Rectal smooth muscle tissue (tissue), 1 donor: Measurements from ENCODE around the gene MYL11.
"Not testable (repeated sequence)": the region's sequence is repeated elsewhere in the genome, so short reads cannot be mapped to it uniquely, and the experiment has no call there.

Experiments used
- H3K27ac ChIP-seq: one replicate; pipeline ENCODE4 v1.7.0; 2013; ENCODE audit warnings: low read depth, low read length, inconsistent platforms
- H3K27me3 ChIP-seq: one replicate; pipeline ENCODE4 v1.7.0; 2013; ENCODE audit warnings: low read length; ENCODE audit not compliant: control insufficient read depth, insufficient read depth
- H3K36me3 ChIP-seq: one replicate; pipeline ENCODE4 v1.7.0; 2013; ENCODE audit warnings: low read length; ENCODE audit not compliant: control insufficient read depth, insufficient read depth
- H3K4me1 ChIP-seq: one replicate; pipeline ENCODE4 v1.7.0; 2013; ENCODE audit warnings: low read length; ENCODE audit not compliant: control insufficient read depth, insufficient read depth
- H3K4me3 ChIP-seq: one replicate; pipeline ENCODE4 v1.7.0; 2013; ENCODE audit warnings: low read length
- H3K9ac ChIP-seq: one replicate; pipeline ENCODE4 v1.7.0; 2013; ENCODE audit warnings: low read length

Gene MYL11

DNA sequence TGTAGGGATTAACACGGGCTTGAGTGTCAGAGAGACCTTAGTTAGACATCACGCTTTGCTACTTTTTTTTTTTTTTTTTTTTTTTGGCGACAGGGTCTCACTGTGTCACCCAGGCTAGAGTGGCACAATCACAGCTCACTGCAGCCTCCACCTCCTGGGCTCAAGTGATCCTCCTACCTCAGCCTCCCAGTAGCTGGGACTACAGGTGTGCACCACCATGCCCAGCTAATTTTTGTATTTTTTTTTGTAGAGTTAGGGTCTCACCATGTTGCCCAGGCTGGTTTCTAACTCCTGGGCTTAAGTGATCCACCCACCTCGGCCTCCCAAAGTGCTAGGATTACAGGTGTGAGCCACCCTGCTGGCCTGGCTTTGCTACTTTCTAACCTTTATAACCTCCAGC lies 22.0 kb downstream of the MYL11 start:
- not testable (repeated sequence) for H3K36me3 ChIP-seq, H3K27ac ChIP-seq, H3K9ac ChIP-seq, H3K27me3 ChIP-seq
- peaks cover 19% of the 10 kb centered on the region for H3K4me1 ChIP-seq
- peak overlapping the region; percentile 92 for H3K4me3 ChIP-seq

- H3K4me1 ChIP-seq = peaks cover 19% of the 10 kb centered on the region
- H3K9ac ChIP-seq = no peak overlapping the region
- H3K27me3 ChIP-seq = no peaks in the 10 kb centered on the region
- H3K4me3 ChIP-seq = no peak overlapping the region
- no peak overlapping the region for H3K27ac ChIP-seq
- peaks cover 3% of the 10 kb centered on the region for H3K36me3 ChIP-seq
These were observed 22.5 kb downstream of the MYL11 start for GRCh38 chr16:30397056-30397455.

- no peak overlapping the region for H3K9ac ChIP-seq
- H3K27me3 ChIP-seq = no peaks in the 10 kb centered on the region
- peak overlapping the region; percentile 99 for H3K27ac ChIP-seq
- no peak overlapping the region for H3K4me3 ChIP-seq
- peaks cover 19% of the 10 kb centered on the region for H3K4me1 ChIP-seq
- H3K36me3 ChIP-seq = peaks cover 3% of the 10 kb centered on the region
These were observed 23.4 kb downstream of the MYL11 start for GRCh38 chr16:30397776-30398660.

- peak overlapping the region; percentile 99 for H3K27ac ChIP-seq
- peaks cover 3% of the 10 kb centered on the region for H3K36me3 ChIP-seq
- no peak overlapping the region for H3K9ac ChIP-seq
- H3K27me3 ChIP-seq = no peaks in the 10 kb centered on the region
- peaks cover 19% of the 10 kb centered on the region for H3K4me1 ChIP-seq
- H3K4me3 ChIP-seq = no peak overlapping the region
These were observed 24.2 kb downstream of the MYL11 start for GRCh38 chr16:30398661-30399434.

GRCh38 chr16:30399435-30400186 lies 25.0 kb downstream of the MYL11 start:
- H3K27ac ChIP-seq = peak overlapping the region; percentile 99
- peaks cover 3% of the 10 kb centered on the region for H3K36me3 ChIP-seq
- H3K4me1 ChIP-seq = peaks cover 17% of the 10 kb centered on the region
- peak overlapping the region; percentile 72 for H3K9ac ChIP-seq
- H3K27me3 ChIP-seq = no peaks in the 10 kb centered on the region
- peak overlapping the region; percentile 89 for H3K4me3 ChIP-seq

DNA sequence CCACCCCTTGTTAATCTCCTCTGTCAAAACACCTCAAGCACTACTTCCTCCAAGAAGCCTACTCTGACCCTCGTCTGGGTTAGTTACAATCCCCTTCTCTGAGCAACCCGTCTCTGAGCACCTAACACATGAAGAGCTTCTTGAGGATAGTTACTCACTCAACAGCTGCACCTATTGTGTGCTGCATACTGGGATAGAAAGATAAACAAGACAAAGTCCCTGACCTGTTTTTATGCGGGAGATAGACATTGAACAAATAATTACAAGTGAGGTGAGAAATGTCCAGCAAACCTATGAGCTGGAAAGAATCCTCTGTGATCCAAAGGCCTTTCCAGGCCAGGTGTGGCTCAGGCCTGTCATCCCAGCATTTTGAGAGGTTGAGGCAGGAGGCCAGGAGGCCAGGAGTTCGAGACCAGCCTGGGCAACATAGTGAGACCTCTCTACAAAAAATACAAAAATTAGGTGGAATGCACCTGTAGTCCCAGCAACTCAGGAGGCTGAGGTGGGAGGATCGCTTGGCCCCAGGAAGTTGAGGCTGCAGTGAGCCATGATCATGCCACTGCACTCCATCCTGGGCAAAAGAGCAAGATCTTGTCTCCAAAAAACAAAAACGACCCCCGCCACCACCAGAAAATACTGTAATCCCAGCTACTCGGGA lies 27.3 kb downstream of the MYL11 start:
- Histone ChIP-seq H3K36me3 (peaks cover 3% of the 10 kb centered on the region), H3K27ac (no peak overlapping the region), H3K4me1 (peaks cover 11% of the 10 kb centered on the region), H3K4me3 (no peak overlapping the region), H3K9ac (no peak overlapping the region), H3K27me3 (no peaks in the 10 kb centered on the region)

DNA sequence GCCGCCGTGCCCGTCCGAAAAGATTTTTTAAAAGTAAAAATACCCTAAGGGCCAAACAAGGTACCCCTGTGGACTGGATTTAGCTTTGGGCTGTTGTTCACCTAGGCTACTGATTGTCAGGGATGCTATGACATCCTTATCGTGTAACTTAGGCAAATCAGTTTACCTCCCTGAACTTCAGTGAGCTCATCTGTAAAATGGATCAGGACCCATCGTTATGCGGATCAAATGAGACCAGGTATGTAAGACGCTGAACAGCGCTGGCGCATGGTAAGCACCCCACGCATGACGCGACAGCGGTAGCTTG lies 32.1 kb downstream of the MYL11 start:
- Histone ChIP-seq H3K27ac (peak overlapping the region; percentile 84), H3K9ac (no peak overlapping the region)

DNA sequence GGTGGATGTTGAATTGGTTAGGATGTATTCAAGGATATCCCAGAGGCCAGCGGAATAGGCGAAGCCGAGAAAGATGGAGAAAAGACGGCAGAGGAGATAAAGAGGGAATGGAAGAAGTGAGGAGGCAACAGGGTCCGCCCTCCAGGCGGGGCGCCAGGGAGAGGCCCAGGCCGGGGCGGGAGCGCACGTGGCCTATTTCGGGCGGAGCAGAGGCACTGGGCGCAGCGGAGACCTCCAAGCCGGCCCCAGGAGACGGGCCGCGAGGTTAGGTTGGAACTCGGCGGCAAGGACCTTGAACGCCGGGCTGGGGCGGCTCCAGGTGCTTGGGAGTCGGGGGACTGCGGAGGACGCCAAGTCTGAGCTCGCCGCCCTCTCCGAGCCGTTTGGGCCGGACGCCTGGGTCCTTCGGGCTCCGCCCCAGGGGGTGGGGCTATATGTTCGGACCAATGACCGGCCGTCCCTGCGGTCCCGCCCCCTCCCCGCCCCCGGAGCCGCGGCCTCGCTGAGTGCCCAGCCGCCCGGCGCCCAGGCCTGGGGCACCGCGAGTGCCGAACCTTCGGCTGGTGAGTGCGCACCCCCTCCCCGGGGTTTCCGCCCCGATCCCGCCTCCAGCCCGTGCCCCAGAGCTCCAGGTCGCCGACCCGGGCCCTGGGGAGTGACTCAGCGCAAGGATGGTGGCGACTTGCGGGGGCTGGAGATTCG lies 32.7 kb downstream of the MYL11 start, which contains the start of gene ZNF771:
Gene ZNF771, plus strand, starts transcription at position 505 of the 702 bp plus-strand sequence. CDS start 448 bp downstream, outside the sequence.
- peak within 1 kb of the TSS; percentile 84 for H3K27ac ChIP-seq
- peak within 1 kb of the TSS; percentile 84 for H3K4me3 ChIP-seq
- H3K9ac ChIP-seq = peak within 1 kb of the TSS; percentile 32
- H3K4me1 ChIP-seq = peaks cover 14% of the 10 kb centered on the region
- no peaks in the 10 kb centered on the region for H3K27me3 ChIP-seq
- peaks cover 5% of the 10 kb centered on the region for H3K36me3 ChIP-seq

More for the DNA sequence above, 32.1 kb downstream of the MYL11 start:
- H3K36me3 ChIP-seq = peaks cover 4% of the 10 kb centered on the region
- peaks cover 14% of the 10 kb centered on the region for H3K4me1 ChIP-seq
- peak overlapping the region; percentile 84 for H3K4me3 ChIP-seq
- H3K27me3 ChIP-seq = no peaks in the 10 kb centered on the region

GRCh38 chr16:30407804-30408534 lies 33.4 kb downstream of the MYL11 start:
- no peaks in the 10 kb centered on the region for H3K27me3 ChIP-seq
- H3K4me1 ChIP-seq = peaks cover 14% of the 10 kb centered on the region
- peak overlapping the region; percentile 84 for H3K27ac ChIP-seq
- H3K9ac ChIP-seq = peak overlapping the region; percentile 32
- H3K4me3 ChIP-seq = peak overlapping the region; percentile 84
- H3K36me3 ChIP-seq = peaks cover 8% of the 10 kb centered on the region

- no peak overlapping the region for H3K4me3 ChIP-seq
These were observed 34.8 kb downstream of the MYL11 start for GRCh38 chr16:30409125-30410060.

More at GRCh38 chr16:30409125-30410060, 34.8 kb downstream of the MYL11 start:
- H3K27ac ChIP-seq = peak overlapping the region; percentile 1
- peaks cover 16% of the 10 kb centered on the region for H3K36me3 ChIP-seq
- H3K27me3 ChIP-seq = no peaks in the 10 kb centered on the region
- peaks cover 14% of the 10 kb centered on the region for H3K4me1 ChIP-seq
- H3K9ac ChIP-seq = no peak overlapping the region
